ENCODE results near the gene DDX41. TPM values are rescaled to one million over a fixed set of nuclear protein-coding genes. Genes with fewer than 3 reads are reported as not detected.

Gene DDX41
- total and polyA plus RNA-seq, 2 donors (not counting 3 experiments of a cell fraction or from before 2014, with no cell fraction given): 103 to 118 TPM

DNA sequence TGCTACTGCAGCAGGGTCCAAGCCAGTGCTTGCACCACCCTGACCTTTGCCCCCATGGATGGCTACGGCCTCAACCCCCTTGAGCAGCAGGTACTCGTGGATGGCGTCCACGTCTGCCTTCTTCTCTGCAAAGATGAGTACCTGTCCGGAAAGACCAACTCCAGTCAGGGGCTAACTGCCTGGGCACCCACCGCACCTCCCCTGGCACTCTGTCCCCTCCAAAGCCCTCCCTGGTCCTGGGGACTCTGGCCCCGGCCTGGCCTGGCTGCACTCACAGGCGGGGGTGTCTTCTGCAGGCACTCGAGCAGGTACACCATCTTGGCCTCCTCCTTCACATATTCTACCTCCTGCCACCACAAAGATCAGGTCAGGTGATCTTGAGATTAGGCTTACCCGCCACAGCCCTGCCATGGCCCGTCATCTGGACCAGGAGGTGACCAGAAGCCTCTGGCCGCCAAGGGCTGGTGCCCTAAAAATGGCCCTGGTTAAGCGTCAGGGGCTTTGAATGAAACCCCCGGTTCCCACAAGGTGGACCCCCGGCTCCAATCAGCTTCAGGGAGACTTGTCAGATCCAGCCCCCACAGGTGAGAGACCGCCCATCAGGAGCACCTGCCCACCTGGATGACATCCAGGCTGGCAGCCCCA is 3.9 kb downstream of the DDX41 start:
- H3K4me2 ChIP-seq (ENCODE audit: insufficient read depth, low read length): no peak overlapping the region
- H3K9me1 ChIP-seq (replicated peaks; ENCODE audit: control insufficient read depth, extremely low read depth, insufficient read depth, low read length): no peaks in the 10 kb centered on the region
- intact Hi-C loops (cut with micrococcal nuclease) (no loop called here), dilution Hi-C loops (cut with MboI; ENCODE audit: extremely low pct_ligation_motif_present, low sequenced_read_pairs) (no loop called here)
- ChIA-PET CTCF (no interaction called here), POLR2A (no interaction called here)
- TF ChIP-seq GATA2 (IDR thresholded peaks at IDR 0.05; ENCODE audit: insufficient read depth, insufficient read length, low read depth, low read length) (no peak), MYC (IDR thresholded peaks at IDR 0.05; ENCODE audit: low read depth, low read length) (no peak), FOS (IDR thresholded peaks at IDR 0.05; ENCODE audit: borderline replicate concordance, insufficient read depth, low read length) (no peak), POLR2AphosphoS5 (IDR thresholded peaks at IDR 0.05; ENCODE audit: insufficient read depth, low read depth, low read length) (no peak), JUN (IDR thresholded peaks at IDR 0.05; ENCODE audit: borderline replicate concordance, insufficient read depth, insufficient read length, low read depth) (no peak), EZH2 (IDR thresholded peaks at IDR 0.05; ENCODE audit: borderline replicate concordance, low read depth, low read length, severe bottlenecking) (no peak), POLR2A (IDR thresholded peaks at IDR 0.05; ENCODE audit: low read depth, low read length) (no peak)
- TF ChIP-seq, protein P1, sequence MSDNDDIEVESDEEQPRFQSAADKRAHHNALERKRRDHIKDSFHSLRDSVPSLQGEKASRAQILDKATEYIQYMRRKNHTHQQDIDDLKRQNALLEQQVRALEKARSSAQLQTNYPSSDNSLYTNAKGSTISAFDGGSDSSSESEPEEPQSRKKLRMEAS (IDR thresholded peaks at IDR 0.05; ENCODE audit: insufficient read depth, insufficient read length): no peak
- TF ChIP-seq, protein P2, sequence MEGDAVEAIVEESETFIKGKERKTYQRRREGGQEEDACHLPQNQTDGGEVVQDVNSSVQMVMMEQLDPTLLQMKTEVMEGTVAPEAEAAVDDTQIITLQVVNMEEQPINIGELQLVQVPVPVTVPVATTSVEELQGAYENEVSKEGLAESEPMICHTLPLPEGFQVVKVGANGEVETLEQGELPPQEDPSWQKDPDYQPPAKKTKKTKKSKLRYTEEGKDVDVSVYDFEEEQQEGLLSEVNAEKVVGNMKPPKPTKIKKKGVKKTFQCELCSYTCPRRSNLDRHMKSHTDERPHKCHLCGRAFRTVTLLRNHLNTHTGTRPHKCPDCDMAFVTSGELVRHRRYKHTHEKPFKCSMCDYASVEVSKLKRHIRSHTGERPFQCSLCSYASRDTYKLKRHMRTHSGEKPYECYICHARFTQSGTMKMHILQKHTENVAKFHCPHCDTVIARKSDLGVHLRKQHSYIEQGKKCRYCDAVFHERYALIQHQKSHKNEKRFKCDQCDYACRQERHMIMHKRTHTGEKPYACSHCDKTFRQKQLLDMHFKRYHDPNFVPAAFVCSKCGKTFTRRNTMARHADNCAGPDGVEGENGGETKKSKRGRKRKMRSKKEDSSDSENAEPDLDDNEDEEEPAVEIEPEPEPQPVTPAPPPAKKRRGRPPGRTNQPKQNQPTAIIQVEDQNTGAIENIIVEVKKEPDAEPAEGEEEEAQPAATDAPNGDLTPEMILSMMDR (IDR thresholded peaks at IDR 0.05; ENCODE audit: extremely low read depth in 1 of 2, insufficient read depth in 1 of 2, low read depth in 1 of 2, low read length in 2 of 2): no peak
- no peak overlapping the region for H2AFZ ChIP-seq (ENCODE audit: low read depth, low read length)
- peaks cover 14% of the 10 kb centered on the region for H3K79me2 ChIP-seq (ENCODE audit: control insufficient read depth, insufficient read depth, low read length)
- H3K27ac ChIP-seq (ENCODE audit: insufficient read depth, low read depth, low read length): no peak overlapping the region
- H3K9ac ChIP-seq (replicated peaks; ENCODE audit: extremely low read depth, insufficient read depth, low read length): no peak overlapping the region
- FAIRE-seq (no peak), DNase-seq (ENCODE audit: low read depth, low spot score) (no peak)
- no peaks in the 10 kb centered on the region for H4K20me1 ChIP-seq (replicated peaks; ENCODE audit: control insufficient read depth, extremely low read depth, insufficient read depth, low read length)
- H3K36me3 ChIP-seq (ENCODE audit: control insufficient read depth in 2 of 2, extremely low read depth in 1 of 2, insufficient read depth in 2 of 2, low read length in 2 of 2): peaks cover 9 to 42% of the 10 kb centered on the region in 2 experiments
- BruUV-seq (replicated peaks): no TSS peak
- no peaks in the 10 kb centered on the region for H3K9me3 ChIP-seq (replicated peaks; ENCODE audit: control insufficient read depth, insufficient read depth, low read length)
- no peak overlapping the region for H3K4me3 ChIP-seq (replicated peaks in 1 of 3; ENCODE audit: insufficient read depth in 1 of 3, low read depth in 1 of 3, low read length in 3 of 3)
- H3K27me3 ChIP-seq (ENCODE audit: control insufficient read depth in 2 of 2, insufficient read depth in 2 of 2, low read length in 2 of 2): no peaks in the 10 kb centered on the region
- peaks cover 15% of the 10 kb centered on the region for H3K4me1 ChIP-seq (ENCODE audit: control insufficient read depth, extremely low read depth, insufficient read depth, low read length)

Measured in endothelial cell of umbilical vein (primary cell).